Activated CD8-positive, alpha-beta memory T cell treated with anti-CD3 and anti-CD28 coated beads for 48 hours (primary cell): Measurements from ENCODE around the gene TSBP1.
A peak's percentile ranks its signal among the peaks of the same experiment; 100 is the strongest.

ENCODE experiments used
- DNase-seq, 3 experiments: peaks; one replicate each; pipeline ENCODE4 v3.0.0-alpha.2; 2020; ENCODE audit warnings: low read depth in 2 of 3, low spot score in 2 of 3

The TSBP1 gene

GRCh38 chr6:32371803-32372202 lies at the start of gene TSBP1:
Gene TSBP1 (minus strand): TSS chr6:32371903. CDS start chr6:32371706, 197 bp downstream.
- no peak for DNase-seq

- no peak for DNase-seq
These were observed 44.3 kb upstream of the TSBP1 start for GRCh38 chr6:32416036-32416435.

- DNase-seq, result peak; percentile 32 to 51 (median 42)
These were observed 43.9 kb upstream of the TSBP1 start for GRCh38 chr6:32415521-32416019.

GRCh38 chr6:32413427-32414047 lies 41.8 kb upstream of the TSBP1 start:
- peak; percentile 56 to 73 (median 60) for DNase-seq

- DNase-seq, result no peak
These were observed 40.0 kb upstream of the TSBP1 start for GRCh38 chr6:32411566-32412327.

GRCh38 chr6:32410906-32411305 lies 39.2 kb upstream of the TSBP1 start:
- DNase-seq, result no peak

GRCh38 chr6:32406857-32407256 lies 35.2 kb upstream of the TSBP1 start, which contains the start of gene BTNL2:
Gene BTNL2 (minus strand): TSS chr6:32407181. CDS start chr6:32407123, 58 bp downstream.
- DNase-seq, result no peak

GRCh38 chr6:32406197-32406596 lies 34.5 kb upstream of the TSBP1 start:
- DNase-seq, result no peak

- no peak for DNase-seq
These were observed 34.0 kb upstream of the TSBP1 start for GRCh38 chr6:32405656-32406055.

GRCh38 chr6:32402812-32403211 lies 31.1 kb upstream of the TSBP1 start:
- no peak for DNase-seq

- DNase-seq, result no peak
These were observed 29.7 kb upstream of the TSBP1 start for GRCh38 chr6:32401284-32401963.

- no peak for DNase-seq
These were observed 25.7 kb upstream of the TSBP1 start for GRCh38 chr6:32397252-32397920.

GRCh38 chr6:32396028-32396427 lies 24.3 kb upstream of the TSBP1 start:
- DNase-seq, result no peak

GRCh38 chr6:32393665-32394420 lies 22.1 kb upstream of the TSBP1 start:
- DNase-seq, result no peak

GRCh38 chr6:32391505-32391904 lies 19.8 kb upstream of the TSBP1 start:
- no peak for DNase-seq

GRCh38 chr6:32387589-32388340 lies 16.1 kb upstream of the TSBP1 start:
- no peak for DNase-seq

GRCh38 chr6:32386040-32386439 lies 14.3 kb upstream of the TSBP1 start:
- no peak for DNase-seq

GRCh38 chr6:32382757-32383420 lies 11.2 kb upstream of the TSBP1 start:
- DNase-seq, result no peak

- no peak for DNase-seq
These were observed 7.8 kb upstream of the TSBP1 start for GRCh38 chr6:32379545-32379944.
